Pulmonary artery endothelial cell (primary cell): ENCODE measurements around the gene CAPZB. TPM values are rescaled to one million over a fixed set of nuclear protein-coding genes. Genes with fewer than 3 reads are reported as not detected.
A peak's percentile ranks its signal among the peaks of the same experiment; 100 is the strongest.

Experiments
- DNase-seq: peaks from one replicate; pipeline ENCODE4 v3.0.0-alpha.2; 2011; ENCODE audit warnings: low read depth, low spot score
- total RNA-seq: library from RNA; depleted of rRNA; stranded (reverse); fragments of >200 nt; gene quantifications from 2 replicates; pipeline ENCODE4 v1.2.3, GENCODE V29; 2014

The CAPZB gene
- total RNA-seq, 1 donor from 2014 or later, result 113 TPM

GRCh38 chr1:19349999-19350398 lies 135.3 kb downstream of the CAPZB start:
- DNase-seq, result no peak

DNA sequence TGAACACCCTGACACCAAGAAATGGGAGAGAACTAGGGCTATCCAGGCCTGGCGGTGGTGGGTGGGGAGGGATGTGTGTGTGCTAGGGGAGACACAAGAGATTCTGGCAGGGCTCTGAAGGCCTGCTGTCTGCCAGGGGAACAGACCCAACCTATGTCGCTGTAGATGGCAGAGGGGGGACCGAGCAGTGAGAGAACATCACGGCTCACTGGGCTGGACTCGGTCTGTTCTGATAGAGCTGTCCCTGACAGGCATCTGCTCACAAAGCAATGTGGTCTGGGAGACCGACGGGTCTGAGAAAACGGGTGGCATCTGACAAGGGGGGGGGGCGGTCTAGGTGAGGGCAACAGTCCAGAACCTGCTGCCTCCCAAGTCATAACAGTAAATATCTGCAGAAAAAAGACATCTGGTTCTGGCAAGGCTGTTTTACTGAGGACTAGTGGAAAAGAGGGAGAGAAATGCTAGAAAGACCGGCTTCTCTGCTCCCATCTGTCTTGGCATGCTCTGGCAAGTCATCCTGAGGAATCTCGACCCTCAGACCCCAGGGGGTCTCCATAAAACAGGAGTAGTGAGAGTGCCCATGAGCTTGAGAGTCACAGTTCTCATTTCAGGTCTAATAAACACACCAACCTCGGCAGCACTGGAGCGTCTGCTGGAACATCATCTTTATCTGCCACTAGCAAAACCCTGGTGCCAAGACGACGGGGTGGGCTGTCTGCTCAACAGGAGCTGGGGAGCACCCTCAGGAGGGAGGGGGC lies 136.7 kb downstream of the CAPZB start:
- no peak for DNase-seq

- DNase-seq, result no peak
Measured at GRCh38 chr1:19347533-19348172, 137.7 kb downstream of the CAPZB start.

DNA sequence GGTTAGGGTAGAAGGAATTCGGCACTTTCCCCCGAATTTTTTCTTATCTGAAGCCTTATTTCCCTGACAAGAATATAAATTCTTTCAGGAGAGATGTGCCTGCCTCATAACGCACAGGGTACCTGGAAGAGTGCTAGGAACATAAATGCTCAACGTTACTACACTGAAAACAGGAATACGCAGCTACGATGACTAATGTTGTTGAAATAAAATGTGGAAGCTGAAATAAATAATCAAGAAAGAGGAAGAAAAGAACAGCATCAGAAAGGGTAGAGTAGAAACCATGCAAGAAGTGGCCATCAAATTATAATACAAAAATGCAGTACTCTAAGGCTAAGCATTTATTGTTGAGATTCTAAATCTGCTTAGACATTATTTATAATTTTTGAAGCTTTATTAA lies 139.3 kb downstream of the CAPZB start:
- no peak for DNase-seq

- DNase-seq, result no peak
Measured at GRCh38 chr1:19345391-19345790, 139.9 kb downstream of the CAPZB start.

DNA sequence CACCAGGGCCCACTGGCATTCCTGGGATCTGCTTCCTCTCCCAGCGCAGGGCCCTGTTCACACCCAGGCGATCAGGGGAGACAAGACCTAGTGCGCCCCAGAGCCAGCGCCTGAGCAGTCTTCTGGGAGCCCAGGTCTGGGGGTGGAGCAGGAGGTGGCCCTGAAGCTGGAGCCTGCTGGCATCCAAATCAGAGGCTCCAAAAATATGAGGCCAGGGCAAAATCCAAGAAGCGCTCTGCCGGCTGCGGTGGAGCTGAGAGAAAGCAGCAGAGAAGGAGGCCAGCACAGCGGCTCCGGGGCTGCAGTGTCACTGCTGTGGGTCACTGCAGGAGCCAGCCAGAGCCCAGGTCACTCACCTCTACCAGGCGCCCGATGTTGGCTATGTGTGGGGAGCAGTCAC lies 140.5 kb downstream of the CAPZB start:
- no peak for DNase-seq

DNA sequence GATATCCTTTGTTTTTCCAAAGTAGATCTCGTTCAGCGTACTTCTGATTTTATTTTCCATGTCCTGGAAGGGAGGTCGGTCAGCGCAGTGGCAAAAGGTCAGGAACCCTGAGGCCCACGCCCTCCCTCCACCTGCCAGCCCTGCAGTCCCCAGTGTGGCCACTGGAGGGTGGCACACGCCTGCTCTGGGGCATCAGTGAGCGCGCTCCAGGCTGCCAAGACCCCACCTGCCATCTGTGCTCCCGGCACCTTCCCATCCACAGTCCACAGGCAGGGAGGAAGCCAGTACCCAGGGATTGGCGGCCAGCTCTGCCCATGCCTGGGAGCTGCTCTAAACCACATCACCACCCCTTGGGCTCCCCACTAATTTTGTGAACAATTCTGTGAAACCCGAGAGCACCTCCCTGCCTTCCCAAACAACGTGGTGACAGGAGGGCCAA lies 140.9 kb downstream of the CAPZB start:
- no peak for DNase-seq

DNA sequence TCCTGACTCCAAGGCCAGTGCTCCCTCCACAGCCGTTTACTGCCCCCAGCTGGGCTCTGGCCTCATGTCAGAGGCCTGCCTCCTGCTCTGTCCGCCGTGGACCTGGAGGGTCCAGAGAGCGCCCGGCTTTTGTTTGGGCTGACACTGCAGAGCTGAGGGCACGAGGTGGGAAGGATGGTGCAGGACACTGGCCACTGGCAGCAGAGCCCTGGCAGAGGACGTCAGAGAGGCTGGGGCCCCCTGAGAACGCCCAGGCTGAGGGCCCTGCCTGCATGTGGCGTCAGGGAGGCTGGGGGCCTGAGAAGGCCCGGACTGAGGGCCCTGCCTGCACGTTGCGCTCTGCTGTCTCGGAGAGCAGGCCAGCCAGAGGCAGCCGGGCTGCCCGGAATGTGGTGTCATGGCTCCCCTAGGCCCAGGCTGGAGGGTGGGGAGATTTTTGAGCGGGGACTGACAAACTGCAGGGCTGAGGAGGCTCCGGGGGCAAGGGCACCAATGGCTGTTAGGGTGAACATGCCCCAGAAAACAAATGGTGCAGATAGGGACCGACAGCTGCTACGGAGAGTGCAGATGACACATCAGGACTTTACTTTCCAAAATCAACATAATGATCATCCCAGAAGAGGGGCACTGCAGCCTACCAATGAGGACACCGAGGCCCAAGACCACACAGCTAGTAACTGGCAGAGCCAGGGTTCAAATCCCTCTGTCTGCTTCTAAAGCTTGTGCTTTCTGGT lies 141.6 kb downstream of the CAPZB start:
- DNase-seq, result no peak

DNA sequence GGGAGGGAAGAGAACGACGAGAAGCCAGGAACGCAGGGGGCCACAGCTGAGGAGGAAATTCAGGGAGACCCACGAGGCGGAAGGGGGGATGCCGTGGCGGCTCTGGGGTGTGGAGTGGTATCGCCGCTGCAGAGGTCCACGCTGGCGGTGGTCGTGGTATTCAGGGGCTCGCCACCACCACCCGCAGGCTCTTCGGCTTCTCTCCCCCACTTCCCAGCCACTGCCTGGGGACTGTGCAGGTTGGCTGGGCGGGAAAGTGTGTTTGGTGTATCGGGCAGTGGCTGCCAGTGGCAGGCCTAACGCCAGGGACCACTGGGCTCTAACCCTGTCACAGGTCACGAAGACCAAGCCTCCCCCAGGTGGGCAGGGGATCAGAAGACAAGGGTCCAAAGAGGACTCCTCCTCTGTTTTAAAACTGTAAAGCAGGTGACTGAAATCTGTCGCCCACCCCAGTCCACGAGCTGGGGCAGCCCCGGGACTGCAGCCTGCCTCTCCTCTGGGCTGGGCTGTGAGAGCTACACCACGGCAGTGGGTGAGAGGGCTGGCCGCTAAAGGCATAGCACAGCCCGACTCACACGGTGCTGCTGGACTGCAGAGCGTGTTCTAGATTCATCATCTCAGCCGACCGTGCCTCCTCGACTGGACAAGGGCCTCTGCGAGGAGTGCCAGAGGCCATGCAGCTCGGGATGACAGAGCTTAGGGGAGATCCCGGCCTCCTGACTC lies 142.3 kb downstream of the CAPZB start:
- no peak for DNase-seq

- no peak for DNase-seq
Measured at GRCh38 chr1:19342062-19342750, 143.1 kb downstream of the CAPZB start.

GRCh38 chr1:19341201-19342061 lies 143.9 kb downstream of the CAPZB start:
- DNase-seq, result peak; percentile 24

DNA sequence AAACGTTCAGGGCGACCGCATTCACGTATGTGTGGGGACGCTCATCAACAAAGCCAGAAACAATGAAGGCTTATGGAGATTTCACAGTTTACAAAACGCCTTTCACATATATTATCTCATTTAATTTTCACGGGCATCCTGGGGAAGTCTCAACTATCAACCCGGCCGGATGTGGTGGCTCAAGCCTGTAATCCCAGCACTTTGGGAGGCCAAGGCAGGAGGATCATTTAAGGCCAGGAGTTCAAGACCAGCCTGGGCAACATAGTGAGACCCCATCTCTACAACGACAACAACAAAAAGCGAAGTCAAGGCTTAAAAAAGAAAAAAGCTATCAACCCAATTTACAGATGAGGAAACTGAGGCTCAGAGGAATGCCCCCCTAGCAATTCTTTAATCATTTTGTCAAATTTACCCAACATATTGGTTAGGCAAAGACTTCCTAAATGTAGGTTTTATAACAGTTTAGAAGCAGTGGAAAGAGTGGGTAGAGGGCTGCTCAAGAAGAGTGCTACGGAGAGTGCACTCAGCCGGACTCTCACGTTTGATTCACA lies 144.9 kb downstream of the CAPZB start:
- DNase-seq, result no peak

DNA sequence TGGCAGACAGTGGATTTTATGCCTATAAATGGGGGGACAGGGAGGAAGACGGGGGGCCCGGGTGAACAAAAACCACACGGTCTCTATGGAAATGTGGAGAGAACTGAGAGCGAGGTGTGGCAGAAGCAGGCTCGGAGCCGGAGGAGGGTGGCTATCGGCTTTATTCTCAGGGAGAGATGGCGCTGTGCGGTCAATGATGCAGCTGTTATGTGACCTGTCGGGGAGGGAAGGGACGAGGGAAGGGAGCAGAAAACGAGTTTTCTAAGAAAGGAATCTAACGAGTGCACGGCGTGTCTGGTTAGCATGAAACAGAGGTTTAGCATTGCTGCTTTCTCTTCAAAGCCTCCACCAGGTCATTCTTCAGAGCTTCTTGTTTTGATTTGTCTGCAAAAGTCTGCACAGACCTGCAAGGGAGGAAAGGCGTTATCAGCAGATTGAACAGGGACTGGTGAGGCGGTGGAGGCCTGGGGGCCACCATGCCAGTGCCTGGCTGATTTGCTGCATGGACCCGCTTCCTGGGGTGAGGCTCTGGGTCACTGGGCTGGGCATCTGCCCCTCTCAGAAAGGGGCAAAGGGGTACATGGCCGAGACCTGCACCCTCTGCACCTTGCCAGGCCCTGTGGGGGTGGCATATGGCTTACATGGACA lies 146.0 kb downstream of the CAPZB start:
- no peak for DNase-seq

DNA sequence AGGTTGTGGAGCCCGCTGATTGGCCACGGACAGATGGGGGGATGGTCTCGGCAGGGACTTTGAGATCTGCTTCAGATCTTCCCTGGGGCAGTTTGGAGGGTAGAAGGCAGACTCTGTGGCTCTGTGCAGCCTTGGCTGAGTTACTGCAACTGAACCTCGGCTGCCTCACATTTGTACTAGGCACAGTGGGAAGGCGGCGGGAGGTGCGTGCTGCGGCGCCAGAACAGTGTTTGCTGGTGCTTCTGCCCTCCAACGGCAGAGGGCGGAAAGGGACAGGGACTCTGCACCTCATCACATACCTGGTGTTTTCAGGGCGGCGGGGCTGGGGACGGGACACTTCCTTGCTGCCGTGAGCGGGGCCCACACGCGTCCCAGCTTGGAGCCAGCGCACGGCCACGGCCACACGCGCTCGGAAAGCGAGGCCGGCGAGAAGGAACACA lies 147.0 kb downstream of the CAPZB start:
- no peak for DNase-seq

DNA sequence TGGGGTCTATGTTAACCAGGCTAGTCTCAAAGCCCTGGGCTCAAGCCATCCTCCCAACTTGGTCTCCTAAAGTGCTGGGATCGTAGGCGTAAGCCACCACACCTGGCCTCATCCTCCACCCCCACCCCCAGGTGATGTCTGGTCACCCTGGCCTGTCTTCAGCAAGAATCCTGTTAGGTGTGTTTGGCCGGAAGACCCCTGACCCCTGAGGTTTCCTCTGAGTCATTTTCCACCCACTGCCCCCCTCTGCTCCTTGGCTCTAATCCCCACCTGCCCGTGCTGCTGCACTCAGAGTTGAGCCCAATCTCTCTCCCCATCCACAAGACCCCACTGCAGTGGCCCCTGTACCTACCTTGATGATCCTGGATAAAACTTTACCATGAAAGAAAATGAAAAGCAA lies 148.1 kb downstream of the CAPZB start:
- no peak for DNase-seq

DNA sequence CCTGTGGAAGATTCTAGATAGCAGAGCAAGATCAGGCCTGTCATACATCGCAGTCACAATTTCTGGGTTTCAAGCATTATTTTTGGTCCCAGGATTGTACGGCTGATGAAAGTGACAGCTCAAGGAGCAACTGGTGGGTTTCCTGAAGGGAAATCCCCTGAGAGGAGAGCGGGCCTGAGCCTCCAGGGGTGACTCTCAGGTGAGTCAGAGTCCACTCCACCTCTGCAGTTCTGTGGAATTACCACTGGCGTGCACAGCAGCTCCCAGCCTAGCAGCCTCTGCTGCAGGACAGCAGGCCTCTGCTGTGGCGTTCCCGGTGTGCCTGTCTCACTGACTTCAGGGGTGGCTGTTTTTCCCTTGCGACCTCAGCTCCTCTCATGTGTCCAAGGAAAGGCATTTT lies 148.8 kb downstream of the CAPZB start:
- DNase-seq, result no peak

- no peak for DNase-seq
Measured at GRCh38 chr1:19333587-19334354, 151.6 kb downstream of the CAPZB start.

- no peak for DNase-seq
Measured at GRCh38 chr1:19332832-19333231, 152.5 kb downstream of the CAPZB start.
